Immature natural killer cell (primary cell): Measurements from ENCODE around the gene MEIOC. TPM values are rescaled to one million over a fixed set of nuclear protein-coding genes. Genes with fewer than 3 reads are reported as not detected.
"Not testable (repeated sequence)": the region's sequence is repeated elsewhere in the genome, so short reads cannot be mapped to it uniquely, and the experiment has no call there.

Experiments used
- DNase-seq, 3 donors: peaks; one replicate each; pipeline ENCODE4 v3.0.0; 2022; ENCODE audit warnings: mixed read lengths in 1 of 3
- H3K27ac Mint-ChIP-seq, 6 donors: one replicate each; pipeline ENCODE4 v1.8.0; 2020; ENCODE audit warnings: mixed read lengths in 6 of 6, mild to moderate bottlenecking in 5 of 6, inconsistent platforms in 4 of 6, moderate library complexity in 3 of 6
- H3K27me3 Mint-ChIP-seq, 3 donors: one replicate each; pipeline ENCODE4 v1.8.0; 2020 to 2021; ENCODE audit warnings: low read depth in 3 of 3, mild to moderate bottlenecking in 3 of 3, mixed read lengths in 3 of 3, moderate library complexity in 3 of 3, inconsistent platforms in 1 of 3
- H3K36me3 Mint-ChIP-seq, 3 donors: one replicate each; pipeline ENCODE4 v1.8.0; 2020; ENCODE audit warnings: mixed read lengths in 3 of 3, inconsistent platforms in 2 of 3, mild to moderate bottlenecking in 2 of 3
- H3K4me1 Mint-ChIP-seq, 2 donors: one replicate each; pipeline ENCODE4 v1.8.0; 2020; ENCODE audit warnings: inconsistent platforms in 2 of 2, mild to moderate bottlenecking in 2 of 2, mixed read lengths in 2 of 2, moderate library complexity in 1 of 2
- H3K4me3 Mint-ChIP-seq, 5 donors: one replicate each; pipeline ENCODE4 v1.8.0; 2020; ENCODE audit warnings: mild to moderate bottlenecking in 5 of 5, mixed read lengths in 5 of 5, inconsistent platforms in 3 of 5, moderate library complexity in 3 of 5
- H3K9me3 Mint-ChIP-seq, 6 donors: one replicate each; pipeline ENCODE4 v1.8.0; 2020; ENCODE audit warnings: mild to moderate bottlenecking in 6 of 6, mixed read lengths in 6 of 6, inconsistent platforms in 4 of 6, moderate library complexity in 3 of 6
- polyA plus RNA-seq, 3 donors: library from polyadenylated mRNA; unstranded; fragments of 300-500 nt; fragmentation: Illumina TruSeq; gene quantifications; one replicate each; pipeline ENCODE4 v1.2.3, GENCODE V29; 2021

MEIOC gene
- polyA plus RNA-seq, 3 donors from 2014 or later, result 0.08 to 0.57 (median 0.14) TPM

DNA sequence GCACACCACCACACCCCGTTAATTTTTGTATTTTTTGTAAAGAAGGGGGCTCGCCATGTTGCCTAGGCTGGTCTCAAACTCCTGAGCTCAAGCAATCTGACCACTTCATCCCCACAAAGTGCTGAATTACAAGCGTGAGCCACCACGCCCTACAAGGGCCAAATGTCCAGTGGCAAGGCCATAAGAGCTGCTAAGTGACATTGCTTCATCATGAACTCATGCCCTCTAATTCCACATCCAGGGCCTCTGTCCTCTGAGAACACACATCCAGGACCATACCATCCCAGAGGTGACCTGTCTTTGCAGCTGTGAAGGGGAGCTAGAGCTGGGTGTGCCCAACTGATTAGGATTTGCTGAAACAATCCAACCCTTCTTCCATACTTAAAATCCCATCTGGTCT, 25.6 kb upstream of the MEIOC start:
- no peak for DNase-seq
- Mint-ChIP-seq H3K4me3 (no peak overlapping the region), H3K27ac (no peak overlapping the region), H3K4me1 (peaks cover 0 to 4% of the 10 kb centered on the region in 2 donors), H3K27me3 (peaks cover 3 to 12% (median 7%) of the 10 kb centered on the region in 3 donors), H3K9me3 (no peaks in the 10 kb centered on the region), H3K36me3 (no peaks in the 10 kb centered on the region)

- Mint-ChIP-seq H3K4me1 (no peaks in the 10 kb centered on the region), H3K36me3 (no peaks in the 10 kb centered on the region), H3K27ac (no peak overlapping the region), H3K4me3 (no peak overlapping the region), H3K9me3 (no peaks in the 10 kb centered on the region), H3K27me3 (peaks cover 3 to 7% (median 3%) of the 10 kb centered on the region in 3 donors)
- no peak for DNase-seq
Measured at GRCh38 chr17:44633998-44634397, 22.3 kb upstream of the MEIOC start.

GRCh38 chr17:44634401-44634800, 21.9 kb upstream of the MEIOC start:
- not testable (repeated sequence) for DNase-seq, H3K9me3 Mint-ChIP-seq, H3K27ac Mint-ChIP-seq, H3K4me1 Mint-ChIP-seq, H3K36me3 Mint-ChIP-seq, H3K27me3 Mint-ChIP-seq, H3K4me3 Mint-ChIP-seq

GRCh38 chr17:44636562-44636961, 19.7 kb upstream of the MEIOC start:
- no peaks in the 10 kb centered on the region for H3K9me3 Mint-ChIP-seq
- no peak overlapping the region for H3K27ac Mint-ChIP-seq

GRCh38 chr17:44637066-44637465, 19.2 kb upstream of the MEIOC start:
- Mint-ChIP-seq H3K27me3 (peaks cover 3 to 8% (median 3%) of the 10 kb centered on the region in 3 donors), H3K9me3 (no peaks in the 10 kb centered on the region), H3K4me3 (no peak overlapping the region), H3K36me3 (no peaks in the 10 kb centered on the region), H3K27ac (no peak overlapping the region), H3K4me1 (no peaks in the 10 kb centered on the region)
- no peak for DNase-seq

More at GRCh38 chr17:44636562-44636961, 19.7 kb upstream of the MEIOC start:
- peak in 2 of 3 donors; percentile 10 to 16 for DNase-seq
- Mint-ChIP-seq H3K4me1 (no peaks in the 10 kb centered on the region), H3K4me3 (no peak overlapping the region), H3K36me3 (no peaks in the 10 kb centered on the region), H3K27me3 (peaks cover 3 to 6% (median 3%) of the 10 kb centered on the region in 3 donors)

- no peaks in the 10 kb centered on the region for H3K4me1 Mint-ChIP-seq
- no peaks in the 10 kb centered on the region for H3K36me3 Mint-ChIP-seq
- H3K4me3 Mint-ChIP-seq, result no peak overlapping the region
- H3K9me3 Mint-ChIP-seq, result no peaks in the 10 kb centered on the region
- no peak for DNase-seq
- H3K27ac Mint-ChIP-seq, result peak overlapping the region in 1 of 6 donors; percentile 5
- peaks cover 0 to 9% (median 9%) of the 10 kb centered on the region in 3 donors for H3K27me3 Mint-ChIP-seq
Measured at GRCh38 chr17:44642834-44643233, 13.4 kb upstream of the MEIOC start.

GRCh38 chr17:44645341-44645740, 10.9 kb upstream of the MEIOC start:
- DNase-seq, result no peak
- H3K27me3 Mint-ChIP-seq, result peaks cover 0 to 9% (median 9%) of the 10 kb centered on the region in 3 donors
- no peak overlapping the region for H3K4me3 Mint-ChIP-seq
- H3K36me3 Mint-ChIP-seq, result no peaks in the 10 kb centered on the region
- no peaks in the 10 kb centered on the region for H3K9me3 Mint-ChIP-seq
- H3K4me1 Mint-ChIP-seq, result no peaks in the 10 kb centered on the region
- H3K27ac Mint-ChIP-seq, result no peak overlapping the region

- Mint-ChIP-seq H3K9me3 (no peaks in the 10 kb centered on the region), H3K27ac (no peak overlapping the region), H3K4me3 (no peak overlapping the region), H3K4me1 (no peaks in the 10 kb centered on the region), H3K36me3 (no peaks in the 10 kb centered on the region), H3K27me3 (peaks cover 0 to 9% (median 9%) of the 10 kb centered on the region in 3 donors)
- DNase-seq, result no peak
Measured at GRCh38 chr17:44646280-44646679, 10.0 kb upstream of the MEIOC start.

DNA sequence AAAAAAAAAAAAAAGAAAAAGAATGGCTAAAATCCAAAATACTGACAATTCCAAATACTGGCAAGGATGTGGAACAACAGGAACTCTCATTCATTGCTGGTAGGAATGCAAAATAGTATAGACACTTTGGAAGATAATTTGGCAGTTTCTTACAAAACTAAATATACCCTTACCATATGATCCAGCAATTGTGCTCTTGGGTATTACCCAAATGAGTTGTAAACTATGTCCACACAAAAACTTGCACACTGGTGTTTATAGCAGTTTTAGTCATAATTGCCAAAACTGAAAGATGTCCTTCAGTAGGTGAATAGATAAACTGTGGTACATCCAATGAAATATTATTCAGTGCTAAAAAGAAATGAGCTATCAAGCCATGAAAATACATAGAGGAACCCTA, 8.5 kb upstream of the MEIOC start:
- H3K36me3 Mint-ChIP-seq, result no peaks in the 10 kb centered on the region
- no peaks in the 10 kb centered on the region for H3K9me3 Mint-ChIP-seq
- H3K27ac Mint-ChIP-seq, result no peak overlapping the region
- H3K4me1 Mint-ChIP-seq, result no peaks in the 10 kb centered on the region
- DNase-seq, result no peak
- H3K4me3 Mint-ChIP-seq, result no peak overlapping the region
- H3K27me3 Mint-ChIP-seq, result peaks cover 1 to 11% (median 2%) of the 10 kb centered on the region in 3 donors

DNA sequence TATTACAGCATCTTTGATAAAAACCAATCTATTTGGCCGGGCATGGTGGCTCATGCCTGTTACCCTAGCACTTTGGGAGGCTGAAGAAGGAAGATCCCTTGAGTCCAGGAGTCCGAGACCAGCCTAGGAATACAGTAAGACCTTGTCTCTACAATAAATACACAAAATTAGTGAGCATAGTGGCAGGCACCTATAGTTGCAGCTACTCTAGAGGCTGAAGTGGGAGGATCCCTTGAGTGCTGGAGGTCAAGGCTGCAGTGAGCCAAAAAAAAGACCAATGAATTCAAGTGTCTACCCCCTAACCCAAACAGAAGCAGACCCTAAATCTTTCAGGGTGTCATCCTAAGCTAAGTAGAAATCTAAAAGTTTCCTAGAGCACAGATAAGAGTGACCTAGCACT, 7.3 kb upstream of the MEIOC start:
- DNase-seq, result no peak
- Mint-ChIP-seq H3K27me3 (peaks cover 1 to 8% (median 7%) of the 10 kb centered on the region in 3 donors), H3K9me3 (no peaks in the 10 kb centered on the region), H3K27ac (no peak overlapping the region), H3K4me3 (no peak overlapping the region), H3K4me1 (no peaks in the 10 kb centered on the region), H3K36me3 (no peaks in the 10 kb centered on the region)

GRCh38 chr17:44651228-44651627, 5.0 kb upstream of the MEIOC start:
- Mint-ChIP-seq H3K9me3 (no peaks in the 10 kb centered on the region), H3K36me3 (no peaks in the 10 kb centered on the region), H3K27ac (no peak overlapping the region), H3K27me3 (peaks cover 4 to 24% (median 7%) of the 10 kb centered on the region in 3 donors), H3K4me3 (no peak overlapping the region), H3K4me1 (peaks cover 0 to 4% of the 10 kb centered on the region in 2 donors)
- no peak for DNase-seq

DNA sequence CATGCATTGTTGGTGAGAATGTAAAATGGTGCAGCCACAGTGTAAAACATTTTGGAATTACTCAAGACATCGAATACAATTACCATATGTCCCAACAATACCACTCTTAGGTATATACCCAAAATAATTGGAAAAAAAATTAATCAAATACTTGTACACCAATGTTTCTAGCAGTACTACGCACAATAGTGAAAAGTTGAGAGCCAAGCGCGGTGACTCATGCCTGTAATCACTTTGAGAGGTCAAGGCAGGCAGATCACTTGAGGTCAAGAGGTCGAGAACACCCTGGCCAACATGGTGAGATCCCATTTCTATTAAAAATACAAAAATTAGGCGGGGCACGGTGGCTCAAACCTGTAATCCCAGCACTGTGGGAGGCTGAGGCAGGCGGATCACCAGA, 3.5 kb upstream of the MEIOC start:
- peaks cover 5 to 6% of the 10 kb centered on the region in 2 donors for H3K4me1 Mint-ChIP-seq
- H3K4me3 Mint-ChIP-seq, result no peak overlapping the region
- H3K27ac Mint-ChIP-seq, result no peak overlapping the region
- H3K27me3 Mint-ChIP-seq, result peaks cover 3 to 24% (median 15%) of the 10 kb centered on the region in 3 donors
- H3K9me3 Mint-ChIP-seq, result no peaks in the 10 kb centered on the region
- H3K36me3 Mint-ChIP-seq, result no peaks in the 10 kb centered on the region
- DNase-seq, result no peak

- no peak for DNase-seq
- Mint-ChIP-seq H3K4me1 (peaks cover 5 to 6% of the 10 kb centered on the region in 2 donors), H3K9me3 (no peaks in the 10 kb centered on the region), H3K4me3 (no peak overlapping the region), H3K36me3 (no peaks in the 10 kb centered on the region), H3K27ac (no peak overlapping the region), H3K27me3 (peaks cover 3 to 24% (median 17%) of the 10 kb centered on the region in 3 donors)
Measured at GRCh38 chr17:44653384-44653783, 2.9 kb upstream of the MEIOC start.

DNA sequence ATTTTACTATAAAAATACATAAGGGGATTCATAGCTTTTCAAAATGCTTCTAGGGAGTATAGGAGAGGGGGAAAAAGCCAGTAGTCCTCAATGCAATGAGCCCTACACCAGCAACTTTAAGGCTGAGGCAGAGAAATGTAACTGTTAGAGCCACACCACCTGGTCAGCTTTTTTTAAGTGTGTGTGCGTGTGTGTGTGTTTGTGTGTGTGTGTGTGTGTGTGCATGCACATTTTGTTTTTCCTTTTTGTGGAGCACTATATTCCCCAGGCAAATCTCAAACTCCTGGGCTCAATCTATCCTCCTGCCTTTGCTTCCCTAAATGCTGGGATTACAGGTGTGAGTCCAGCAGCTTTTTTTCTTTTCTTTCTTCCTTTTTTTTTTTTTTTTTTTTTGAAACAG, 2.3 kb upstream of the MEIOC start:
- Mint-ChIP-seq H3K36me3 (no peaks in the 10 kb centered on the region), H3K4me3 (no peak overlapping the region), H3K9me3 (no peaks in the 10 kb centered on the region), H3K4me1 (peaks cover 5 to 6% of the 10 kb centered on the region in 2 donors), H3K27me3 (peaks cover 3 to 24% (median 17%) of the 10 kb centered on the region in 3 donors), H3K27ac (no peak overlapping the region)
- DNase-seq, result no peak

GRCh38 chr17:44661835-44662234, 5.6 kb downstream of the MEIOC start:
- Mint-ChIP-seq H3K4me3 (no peak overlapping the region), H3K36me3 (no peaks in the 10 kb centered on the region), H3K9me3 (no peaks in the 10 kb centered on the region), H3K27ac (no peak overlapping the region), H3K27me3 (peaks cover 1 to 9% (median 5%) of the 10 kb centered on the region in 3 donors), H3K4me1 (peaks cover 2 to 4% of the 10 kb centered on the region in 2 donors)
- DNase-seq, result no peak
